ENCODE data around the gene MTAP. TPM values are rescaled to one million over a fixed set of nuclear protein-coding genes. Genes with fewer than 3 reads are reported as not detected.

MTAP gene
- total RNA-seq, 1 experiment from 2014 or later, result 84.3 TPM

DNA sequence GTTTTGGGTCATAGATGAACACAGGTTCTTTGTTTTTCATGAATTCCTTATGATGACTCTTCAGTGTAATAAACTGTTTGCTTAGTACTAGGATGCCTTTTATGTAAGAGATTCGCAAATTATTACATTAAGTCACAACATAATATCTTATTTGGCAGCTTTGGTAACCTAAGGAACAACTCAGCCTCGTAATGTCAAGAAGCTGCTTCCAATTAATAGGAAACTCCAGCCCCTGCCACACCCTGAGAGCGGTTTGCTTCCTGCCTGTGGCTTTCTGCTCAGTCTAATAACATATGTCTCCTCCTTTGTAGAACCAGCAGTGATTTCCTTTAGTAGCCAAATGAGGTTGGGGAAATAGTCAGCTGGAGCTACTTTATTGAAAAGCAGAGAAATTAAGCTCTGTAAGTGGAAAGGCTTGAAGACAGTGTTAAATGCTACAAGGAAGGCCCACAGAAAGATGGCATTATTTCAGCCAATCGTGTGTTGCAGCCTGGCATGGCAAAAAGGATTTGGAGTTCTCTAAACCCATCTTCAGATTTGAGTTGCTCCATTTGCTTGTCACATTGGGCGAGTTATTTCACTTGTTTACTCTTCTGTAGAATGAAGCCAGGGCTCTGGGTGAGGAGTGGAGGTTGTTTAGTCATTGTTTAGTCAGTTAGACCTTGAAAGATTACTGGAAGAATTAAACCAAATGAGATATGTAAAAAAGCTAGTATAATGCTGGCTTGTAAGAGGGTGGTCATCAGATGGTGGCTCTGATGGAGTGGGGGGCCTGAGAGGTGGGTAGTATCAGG is 54.1 kb downstream of the MTAP start:
- no peak overlapping the region for H3K4me3 Mint-ChIP-seq
- no peaks in the 10 kb centered on the region for H3K4me1 Mint-ChIP-seq
- CTCF ChIA-PET, result no interaction called here

More for the DNA sequence above, 54.1 kb downstream of the MTAP start:
- H3K36me3 Mint-ChIP-seq, result peaks cover 78% of the 10 kb centered on the region
- no peaks in the 10 kb centered on the region for H3K27me3 Mint-ChIP-seq (ENCODE audit: low read depth)
- POLR2A ChIA-PET, result no interaction called here
- no peak for ATAC-seq
- DNase-seq (ENCODE audit: low spot score), result no peak
- H3K9me3 Mint-ChIP-seq, result no peaks in the 10 kb centered on the region
- TF ChIP-seq, protein P1, sequence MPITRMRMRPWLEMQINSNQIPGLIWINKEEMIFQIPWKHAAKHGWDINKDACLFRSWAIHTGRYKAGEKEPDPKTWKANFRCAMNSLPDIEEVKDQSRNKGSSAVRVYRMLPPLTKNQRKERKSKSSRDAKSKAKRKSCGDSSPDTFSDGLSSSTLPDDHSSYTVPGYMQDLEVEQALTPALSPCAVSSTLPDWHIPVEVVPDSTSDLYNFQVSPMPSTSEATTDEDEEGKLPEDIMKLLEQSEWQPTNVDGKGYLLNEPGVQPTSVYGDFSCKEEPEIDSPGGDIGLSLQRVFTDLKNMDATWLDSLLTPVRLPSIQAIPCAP (CRISPR knock-in tag; IDR thresholded peaks at IDR 0.05), result no peak
- TF ChIP-seq, protein P2, sequence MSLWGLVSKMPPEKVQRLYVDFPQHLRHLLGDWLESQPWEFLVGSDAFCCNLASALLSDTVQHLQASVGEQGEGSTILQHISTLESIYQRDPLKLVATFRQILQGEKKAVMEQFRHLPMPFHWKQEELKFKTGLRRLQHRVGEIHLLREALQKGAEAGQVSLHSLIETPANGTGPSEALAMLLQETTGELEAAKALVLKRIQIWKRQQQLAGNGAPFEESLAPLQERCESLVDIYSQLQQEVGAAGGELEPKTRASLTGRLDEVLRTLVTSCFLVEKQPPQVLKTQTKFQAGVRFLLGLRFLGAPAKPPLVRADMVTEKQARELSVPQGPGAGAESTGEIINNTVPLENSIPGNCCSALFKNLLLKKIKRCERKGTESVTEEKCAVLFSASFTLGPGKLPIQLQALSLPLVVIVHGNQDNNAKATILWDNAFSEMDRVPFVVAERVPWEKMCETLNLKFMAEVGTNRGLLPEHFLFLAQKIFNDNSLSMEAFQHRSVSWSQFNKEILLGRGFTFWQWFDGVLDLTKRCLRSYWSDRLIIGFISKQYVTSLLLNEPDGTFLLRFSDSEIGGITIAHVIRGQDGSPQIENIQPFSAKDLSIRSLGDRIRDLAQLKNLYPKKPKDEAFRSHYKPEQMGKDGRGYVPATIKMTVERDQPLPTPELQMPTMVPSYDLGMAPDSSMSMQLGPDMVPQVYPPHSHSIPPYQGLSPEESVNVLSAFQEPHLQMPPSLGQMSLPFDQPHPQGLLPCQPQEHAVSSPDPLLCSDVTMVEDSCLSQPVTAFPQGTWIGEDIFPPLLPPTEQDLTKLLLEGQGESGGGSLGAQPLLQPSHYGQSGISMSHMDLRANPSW (CRISPR knock-in tag; conservative IDR thresholded peaks at IDR 0.05; ENCODE audit: low read depth), result no peak
- no peak for TF ChIP-seq IRF2 (CRISPR knock-in tag; IDR thresholded peaks at IDR 0.05; ENCODE audit: borderline replicate concordance, low read depth)
- TF ChIP-seq, protein P3, sequence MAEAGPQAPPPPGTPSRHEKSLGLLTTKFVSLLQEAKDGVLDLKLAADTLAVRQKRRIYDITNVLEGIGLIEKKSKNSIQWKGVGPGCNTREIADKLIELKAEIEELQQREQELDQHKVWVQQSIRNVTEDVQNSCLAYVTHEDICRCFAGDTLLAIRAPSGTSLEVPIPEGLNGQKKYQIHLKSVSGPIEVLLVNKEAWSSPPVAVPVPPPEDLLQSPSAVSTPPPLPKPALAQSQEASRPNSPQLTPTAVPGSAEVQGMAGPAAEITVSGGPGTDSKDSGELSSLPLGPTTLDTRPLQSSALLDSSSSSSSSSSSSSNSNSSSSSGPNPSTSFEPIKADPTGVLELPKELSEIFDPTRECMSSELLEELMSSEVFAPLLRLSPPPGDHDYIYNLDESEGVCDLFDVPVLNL (CRISPR knock-in tag; IDR thresholded peaks at IDR 0.05; ENCODE audit: borderline replicate concordance, low read depth), result no peak
- TF ChIP-seq SMAD3 (CRISPR knock-in tag; IDR thresholded peaks at IDR 0.05; ENCODE audit: borderline replicate concordance), result no peak
- TF ChIP-seq, protein P4, sequence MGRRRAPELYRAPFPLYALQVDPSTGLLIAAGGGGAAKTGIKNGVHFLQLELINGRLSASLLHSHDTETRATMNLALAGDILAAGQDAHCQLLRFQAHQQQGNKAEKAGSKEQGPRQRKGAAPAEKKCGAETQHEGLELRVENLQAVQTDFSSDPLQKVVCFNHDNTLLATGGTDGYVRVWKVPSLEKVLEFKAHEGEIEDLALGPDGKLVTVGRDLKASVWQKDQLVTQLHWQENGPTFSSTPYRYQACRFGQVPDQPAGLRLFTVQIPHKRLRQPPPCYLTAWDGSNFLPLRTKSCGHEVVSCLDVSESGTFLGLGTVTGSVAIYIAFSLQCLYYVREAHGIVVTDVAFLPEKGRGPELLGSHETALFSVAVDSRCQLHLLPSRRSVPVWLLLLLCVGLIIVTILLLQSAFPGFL (CRISPR knock-in tag; IDR thresholded peaks at IDR 0.05; ENCODE audit: borderline replicate concordance), result no peak
- no peak for TF ChIP-seq TEAD4 (CRISPR knock-in tag; IDR thresholded peaks at IDR 0.05)
- TF ChIP-seq GRHL2 (CRISPR knock-in tag; IDR thresholded peaks at IDR 0.05; ENCODE audit: insufficient replicate concordance, severe bottlenecking), result no peak
- TF ChIP-seq GTF2I (CRISPR knock-in tag; conservative IDR thresholded peaks at IDR 0.05), result no peak
- no peak for TF ChIP-seq NFYB (CRISPR knock-in tag; conservative IDR thresholded peaks at IDR 0.05; ENCODE audit: low read depth)
- TF ChIP-seq ZNF423 (CRISPR knock-in tag; IDR thresholded peaks at IDR 0.05), result no peak
- TF ChIP-seq CBFB (CRISPR knock-in tag; IDR thresholded peaks at IDR 0.05; ENCODE audit: low read depth), result no peak
- no peak for TF ChIP-seq HMGA2 (CRISPR knock-in tag; IDR thresholded peaks at IDR 0.05)
- no peak for TF ChIP-seq NR3C1 (CRISPR knock-in tag; conservative IDR thresholded peaks at IDR 0.05; ENCODE audit: low read depth)
- no peak for TF ChIP-seq FOXJ3 (CRISPR knock-in tag; IDR thresholded peaks at IDR 0.05; ENCODE audit: borderline replicate concordance)
- TF ChIP-seq, protein P5, sequence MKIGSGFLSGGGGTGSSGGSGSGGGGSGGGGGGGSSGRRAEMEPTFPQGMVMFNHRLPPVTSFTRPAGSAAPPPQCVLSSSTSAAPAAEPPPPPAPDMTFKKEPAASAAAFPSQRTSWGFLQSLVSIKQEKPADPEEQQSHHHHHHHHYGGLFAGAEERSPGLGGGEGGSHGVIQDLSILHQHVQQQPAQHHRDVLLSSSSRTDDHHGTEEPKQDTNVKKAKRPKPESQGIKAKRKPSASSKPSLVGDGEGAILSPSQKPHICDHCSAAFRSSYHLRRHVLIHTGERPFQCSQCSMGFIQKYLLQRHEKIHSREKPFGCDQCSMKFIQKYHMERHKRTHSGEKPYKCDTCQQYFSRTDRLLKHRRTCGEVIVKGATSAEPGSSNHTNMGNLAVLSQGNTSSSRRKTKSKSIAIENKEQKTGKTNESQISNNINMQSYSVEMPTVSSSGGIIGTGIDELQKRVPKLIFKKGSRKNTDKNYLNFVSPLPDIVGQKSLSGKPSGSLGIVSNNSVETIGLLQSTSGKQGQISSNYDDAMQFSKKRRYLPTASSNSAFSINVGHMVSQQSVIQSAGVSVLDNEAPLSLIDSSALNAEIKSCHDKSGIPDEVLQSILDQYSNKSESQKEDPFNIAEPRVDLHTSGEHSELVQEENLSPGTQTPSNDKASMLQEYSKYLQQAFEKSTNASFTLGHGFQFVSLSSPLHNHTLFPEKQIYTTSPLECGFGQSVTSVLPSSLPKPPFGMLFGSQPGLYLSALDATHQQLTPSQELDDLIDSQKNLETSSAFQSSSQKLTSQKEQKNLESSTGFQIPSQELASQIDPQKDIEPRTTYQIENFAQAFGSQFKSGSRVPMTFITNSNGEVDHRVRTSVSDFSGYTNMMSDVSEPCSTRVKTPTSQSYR (CRISPR knock-in tag; IDR thresholded peaks at IDR 0.05), result no peak
- TF ChIP-seq, protein P6, sequence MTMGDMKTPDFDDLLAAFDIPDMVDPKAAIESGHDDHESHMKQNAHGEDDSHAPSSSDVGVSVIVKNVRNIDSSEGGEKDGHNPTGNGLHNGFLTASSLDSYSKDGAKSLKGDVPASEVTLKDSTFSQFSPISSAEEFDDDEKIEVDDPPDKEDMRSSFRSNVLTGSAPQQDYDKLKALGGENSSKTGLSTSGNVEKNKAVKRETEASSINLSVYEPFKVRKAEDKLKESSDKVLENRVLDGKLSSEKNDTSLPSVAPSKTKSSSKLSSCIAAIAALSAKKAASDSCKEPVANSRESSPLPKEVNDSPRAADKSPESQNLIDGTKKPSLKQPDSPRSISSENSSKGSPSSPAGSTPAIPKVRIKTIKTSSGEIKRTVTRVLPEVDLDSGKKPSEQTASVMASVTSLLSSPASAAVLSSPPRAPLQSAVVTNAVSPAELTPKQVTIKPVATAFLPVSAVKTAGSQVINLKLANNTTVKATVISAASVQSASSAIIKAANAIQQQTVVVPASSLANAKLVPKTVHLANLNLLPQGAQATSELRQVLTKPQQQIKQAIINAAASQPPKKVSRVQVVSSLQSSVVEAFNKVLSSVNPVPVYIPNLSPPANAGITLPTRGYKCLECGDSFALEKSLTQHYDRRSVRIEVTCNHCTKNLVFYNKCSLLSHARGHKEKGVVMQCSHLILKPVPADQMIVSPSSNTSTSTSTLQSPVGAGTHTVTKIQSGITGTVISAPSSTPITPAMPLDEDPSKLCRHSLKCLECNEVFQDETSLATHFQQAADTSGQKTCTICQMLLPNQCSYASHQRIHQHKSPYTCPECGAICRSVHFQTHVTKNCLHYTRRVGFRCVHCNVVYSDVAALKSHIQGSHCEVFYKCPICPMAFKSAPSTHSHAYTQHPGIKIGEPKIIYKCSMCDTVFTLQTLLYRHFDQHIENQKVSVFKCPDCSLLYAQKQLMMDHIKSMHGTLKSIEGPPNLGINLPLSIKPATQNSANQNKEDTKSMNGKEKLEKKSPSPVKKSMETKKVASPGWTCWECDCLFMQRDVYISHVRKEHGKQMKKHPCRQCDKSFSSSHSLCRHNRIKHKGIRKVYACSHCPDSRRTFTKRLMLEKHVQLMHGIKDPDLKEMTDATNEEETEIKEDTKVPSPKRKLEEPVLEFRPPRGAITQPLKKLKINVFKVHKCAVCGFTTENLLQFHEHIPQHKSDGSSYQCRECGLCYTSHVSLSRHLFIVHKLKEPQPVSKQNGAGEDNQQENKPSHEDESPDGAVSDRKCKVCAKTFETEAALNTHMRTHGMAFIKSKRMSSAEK (CRISPR knock-in tag; IDR thresholded peaks at IDR 0.05; ENCODE audit: borderline replicate concordance), result no peak
- TF ChIP-seq, protein P7, sequence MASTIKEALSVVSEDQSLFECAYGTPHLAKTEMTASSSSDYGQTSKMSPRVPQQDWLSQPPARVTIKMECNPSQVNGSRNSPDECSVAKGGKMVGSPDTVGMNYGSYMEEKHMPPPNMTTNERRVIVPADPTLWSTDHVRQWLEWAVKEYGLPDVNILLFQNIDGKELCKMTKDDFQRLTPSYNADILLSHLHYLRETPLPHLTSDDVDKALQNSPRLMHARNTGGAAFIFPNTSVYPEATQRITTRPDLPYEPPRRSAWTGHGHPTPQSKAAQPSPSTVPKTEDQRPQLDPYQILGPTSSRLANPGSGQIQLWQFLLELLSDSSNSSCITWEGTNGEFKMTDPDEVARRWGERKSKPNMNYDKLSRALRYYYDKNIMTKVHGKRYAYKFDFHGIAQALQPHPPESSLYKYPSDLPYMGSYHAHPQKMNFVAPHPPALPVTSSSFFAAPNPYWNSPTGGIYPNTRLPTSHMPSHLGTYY (CRISPR knock-in tag; IDR thresholded peaks at IDR 0.05), result no peak
- no peak for TF ChIP-seq ZNF317 (CRISPR knock-in tag; IDR thresholded peaks at IDR 0.05; ENCODE audit: borderline replicate concordance, low read depth)
- H3K27ac Mint-ChIP-seq, result no peak overlapping the region
